ENCODE measurements around the gene FAXC.
A peak's percentile ranks its signal among the peaks of the same experiment; 100 is the strongest.

FAXC gene

GRCh38 chr6:99330159-99330558 lies 19.3 kb downstream of the FAXC start:
- TF ChIP-seq, protein P1, sequence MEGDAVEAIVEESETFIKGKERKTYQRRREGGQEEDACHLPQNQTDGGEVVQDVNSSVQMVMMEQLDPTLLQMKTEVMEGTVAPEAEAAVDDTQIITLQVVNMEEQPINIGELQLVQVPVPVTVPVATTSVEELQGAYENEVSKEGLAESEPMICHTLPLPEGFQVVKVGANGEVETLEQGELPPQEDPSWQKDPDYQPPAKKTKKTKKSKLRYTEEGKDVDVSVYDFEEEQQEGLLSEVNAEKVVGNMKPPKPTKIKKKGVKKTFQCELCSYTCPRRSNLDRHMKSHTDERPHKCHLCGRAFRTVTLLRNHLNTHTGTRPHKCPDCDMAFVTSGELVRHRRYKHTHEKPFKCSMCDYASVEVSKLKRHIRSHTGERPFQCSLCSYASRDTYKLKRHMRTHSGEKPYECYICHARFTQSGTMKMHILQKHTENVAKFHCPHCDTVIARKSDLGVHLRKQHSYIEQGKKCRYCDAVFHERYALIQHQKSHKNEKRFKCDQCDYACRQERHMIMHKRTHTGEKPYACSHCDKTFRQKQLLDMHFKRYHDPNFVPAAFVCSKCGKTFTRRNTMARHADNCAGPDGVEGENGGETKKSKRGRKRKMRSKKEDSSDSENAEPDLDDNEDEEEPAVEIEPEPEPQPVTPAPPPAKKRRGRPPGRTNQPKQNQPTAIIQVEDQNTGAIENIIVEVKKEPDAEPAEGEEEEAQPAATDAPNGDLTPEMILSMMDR (IDR thresholded peaks at IDR 0.05; ENCODE audit: insufficient read depth, low read depth, low read length, missing control alignments), result peak; percentile 83
- no peak overlapping the region for H3K4me3 ChIP-seq (ENCODE audit: low read depth, low read length)
- peak; percentile 94 for DNase-seq (ENCODE audit: low read depth)

- TF ChIP-seq, protein P1 (IDR thresholded peaks at IDR 0.05; ENCODE audit: insufficient read depth, low read depth, low read length, missing control alignments), result no peak
- H3K4me3 ChIP-seq (ENCODE audit: low read depth, low read length), result no peak overlapping the region
- DNase-seq (ENCODE audit: low read depth), result no peak
These were observed 24.5 kb downstream of the FAXC start for GRCh38 chr6:99324996-99325395.

DNA sequence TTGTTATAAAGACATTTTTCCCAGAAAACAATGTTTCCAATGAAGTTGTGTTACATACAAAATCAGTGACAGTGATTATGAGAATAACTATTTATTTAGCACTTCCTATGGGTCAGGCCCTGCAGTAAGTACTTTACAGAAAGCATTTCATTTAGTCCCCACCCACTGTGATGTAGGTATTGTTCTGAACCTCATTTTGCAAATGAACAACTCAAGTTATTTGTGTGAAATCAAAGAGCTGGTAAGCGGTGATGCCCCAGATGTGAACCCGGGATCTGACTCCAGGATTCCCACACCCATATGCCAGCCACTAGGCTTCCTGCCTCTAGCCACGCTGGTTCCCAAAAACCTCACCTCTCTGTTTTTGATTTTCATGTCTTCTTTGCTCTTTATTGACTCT lies 30.9 kb downstream of the FAXC start:
- no peak for DNase-seq (ENCODE audit: low read depth)
- H3K4me3 ChIP-seq (ENCODE audit: low read depth, low read length), result no peak overlapping the region
- TF ChIP-seq, protein P1 (IDR thresholded peaks at IDR 0.05; ENCODE audit: insufficient read depth, low read depth, low read length, missing control alignments), result no peak

GRCh38 chr6:99312354-99312753 lies 37.1 kb downstream of the FAXC start:
- H3K4me3 ChIP-seq (ENCODE audit: low read depth, low read length), result no peak overlapping the region
- TF ChIP-seq, protein P1 (IDR thresholded peaks at IDR 0.05; ENCODE audit: insufficient read depth, low read depth, low read length, missing control alignments), result no peak
- DNase-seq (ENCODE audit: low read depth), result no peak

DNA sequence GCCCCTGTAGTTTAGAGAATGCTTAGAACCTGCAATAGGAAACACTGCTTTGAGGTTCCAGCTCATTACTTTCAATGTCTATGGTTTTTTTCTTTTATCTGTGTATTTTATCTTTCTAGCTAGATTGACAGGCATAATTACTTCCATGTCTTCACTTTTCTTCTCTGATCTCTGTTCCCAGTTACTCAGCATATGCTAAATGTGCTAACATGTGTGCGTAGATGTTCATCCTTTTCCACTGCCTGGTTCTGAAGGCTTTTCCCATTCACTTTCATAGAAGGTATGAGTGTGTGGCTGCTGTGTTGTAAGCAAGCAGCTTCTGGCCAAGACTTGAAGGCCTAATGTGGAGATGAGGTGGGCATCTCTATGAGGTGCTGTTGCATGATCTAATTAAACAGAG lies 38.9 kb downstream of the FAXC start:
- H3K4me3 ChIP-seq (ENCODE audit: low read depth, low read length), result no peak overlapping the region
- DNase-seq (ENCODE audit: low read depth), result no peak
- TF ChIP-seq, protein P1 (IDR thresholded peaks at IDR 0.05; ENCODE audit: insufficient read depth, low read depth, low read length, missing control alignments), result no peak

- TF ChIP-seq, protein P1 (IDR thresholded peaks at IDR 0.05; ENCODE audit: insufficient read depth, low read depth, low read length, missing control alignments), result no peak
- DNase-seq (ENCODE audit: low read depth), result no peak
- no peak overlapping the region for H3K4me3 ChIP-seq (ENCODE audit: low read depth, low read length)
These were observed 39.9 kb downstream of the FAXC start for GRCh38 chr6:99309557-99309956.

DNA sequence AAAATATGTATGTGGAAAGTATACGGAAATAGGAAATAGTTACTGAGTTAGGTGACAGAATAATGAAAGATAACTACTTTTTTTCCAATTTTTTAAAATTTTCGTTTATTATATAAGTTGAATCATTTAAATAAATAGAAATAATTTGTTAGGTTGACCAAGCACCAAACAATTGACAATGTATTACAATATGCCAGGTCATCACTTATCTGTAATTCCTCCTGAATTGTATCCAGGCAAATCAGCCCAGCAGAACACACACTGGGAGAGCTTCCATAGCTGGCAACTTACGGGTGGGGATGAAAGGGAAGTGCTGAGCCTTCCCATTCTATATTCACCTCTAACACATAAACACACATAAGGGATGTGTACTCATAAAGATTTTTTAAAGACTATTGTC lies 40.7 kb downstream of the FAXC start:
- no peak overlapping the region for H3K4me3 ChIP-seq (ENCODE audit: low read depth, low read length)
- TF ChIP-seq, protein P1 (IDR thresholded peaks at IDR 0.05; ENCODE audit: insufficient read depth, low read depth, low read length, missing control alignments), result no peak
- no peak for DNase-seq (ENCODE audit: low read depth)

All from GM12865 (cell line).